NCI-H524 treated with DMSO at 0.1 percent for 48 hours (cell line): ENCODE results near the gene CIBAR2.

Source experiments
- DNase-seq: peaks from one replicate; lab custom pipeline; 2025; lab: John Stamatoyannopoulos, UW

The CIBAR2 gene

GRCh38 chr16:85083051-85083639 is 29.1 kb downstream of the CIBAR2 start:
- no peak for DNase-seq

GRCh38 chr16:85082173-85083050 is 29.9 kb downstream of the CIBAR2 start:
- no peak for DNase-seq

GRCh38 chr16:85081765-85082164 is 30.5 kb downstream of the CIBAR2 start:
- DNase-seq = no peak

GRCh38 chr16:85081038-85081437 is 31.2 kb downstream of the CIBAR2 start:
- DNase-seq = peak; percentile 86

GRCh38 chr16:85079785-85080570 is 32.3 kb downstream of the CIBAR2 start:
- peak; percentile 96 for DNase-seq

GRCh38 chr16:85078952-85079351 is 33.3 kb downstream of the CIBAR2 start:
- DNase-seq = no peak

GRCh38 chr16:85078226-85078625 is 34.0 kb downstream of the CIBAR2 start:
- no peak for DNase-seq

- DNase-seq = no peak
Observed at GRCh38 chr16:85077576-85078125, 34.6 kb downstream of the CIBAR2 start.

- DNase-seq = no peak
Observed at GRCh38 chr16:85077039-85077438, 35.2 kb downstream of the CIBAR2 start.

- no peak for DNase-seq
Observed at GRCh38 chr16:85075236-85075924, 36.9 kb downstream of the CIBAR2 start.

GRCh38 chr16:85074225-85074914 is 37.9 kb downstream of the CIBAR2 start:
- DNase-seq = no peak

GRCh38 chr16:85072947-85073346 is 39.3 kb downstream of the CIBAR2 start:
- peak; percentile 80 for DNase-seq

GRCh38 chr16:85072076-85072860 is 40.0 kb downstream of the CIBAR2 start:
- DNase-seq = no peak

- no peak for DNase-seq
Observed at GRCh38 chr16:85069171-85069570, 43.1 kb downstream of the CIBAR2 start.

- no peak for DNase-seq
Observed at GRCh38 chr16:85068746-85069145, 43.5 kb downstream of the CIBAR2 start.

- DNase-seq = no peak
Observed at GRCh38 chr16:85067426-85067825, 44.8 kb downstream of the CIBAR2 start.

GRCh38 chr16:85067024-85067423 is 45.2 kb downstream of the CIBAR2 start:
- DNase-seq = no peak

- no peak for DNase-seq
Observed at GRCh38 chr16:85066346-85066885, 45.9 kb downstream of the CIBAR2 start.

GRCh38 chr16:85065099-85065498 is 47.2 kb downstream of the CIBAR2 start:
- DNase-seq = no peak

- DNase-seq = no peak
Observed at GRCh38 chr16:85064186-85064585, 48.1 kb downstream of the CIBAR2 start.
